Transverse colon (tissue), 4 donors: Measurements from ENCODE around the gene CDK2AP2.

Experiments
- EP300 ChIP-seq: sonication (generic); formaldehyde crosslinking; IDR thresholded peaks from one replicate; pipeline ENCODE4 v1.6.1; 2017; ENCODE audit warnings: antibody characterized with exemption, low read depth
- POLR2A ChIP-seq: fragments of 450-650 bp; IDR thresholded peaks from one replicate; pipeline ENCODE4 v1.6.1; 2016; ENCODE audit warnings: antibody characterized with exemption, mild to moderate bottlenecking, moderate library complexity
- POLR2AphosphoS5 ChIP-seq, 3 donors: sonication (generic); formaldehyde crosslinking; IDR thresholded peaks; one replicate each; pipeline ENCODE4 v1.6.1; 2016; ENCODE audit warnings: antibody characterized with exemption in 3 of 3
- TF ChIP-seq, protein P1 (sequence below), 5 experiments: fragments of 200-600 bp in 3 of 5; fragments of 450-650 bp in 2 of 5; sonication (generic) in 3 of 5; IDR thresholded peaks; 1 replicate in 2 of 5; 2 replicates in 3 of 5; pipeline ENCODE4 v1.5.1; 2016 to 2017; ENCODE audit warnings: antibody characterized with exemption in 5 of 5, inconsistent platforms in 3 of 5, mild to moderate bottlenecking in 2 of 5, moderate library complexity in 1 of 5

DNA sequence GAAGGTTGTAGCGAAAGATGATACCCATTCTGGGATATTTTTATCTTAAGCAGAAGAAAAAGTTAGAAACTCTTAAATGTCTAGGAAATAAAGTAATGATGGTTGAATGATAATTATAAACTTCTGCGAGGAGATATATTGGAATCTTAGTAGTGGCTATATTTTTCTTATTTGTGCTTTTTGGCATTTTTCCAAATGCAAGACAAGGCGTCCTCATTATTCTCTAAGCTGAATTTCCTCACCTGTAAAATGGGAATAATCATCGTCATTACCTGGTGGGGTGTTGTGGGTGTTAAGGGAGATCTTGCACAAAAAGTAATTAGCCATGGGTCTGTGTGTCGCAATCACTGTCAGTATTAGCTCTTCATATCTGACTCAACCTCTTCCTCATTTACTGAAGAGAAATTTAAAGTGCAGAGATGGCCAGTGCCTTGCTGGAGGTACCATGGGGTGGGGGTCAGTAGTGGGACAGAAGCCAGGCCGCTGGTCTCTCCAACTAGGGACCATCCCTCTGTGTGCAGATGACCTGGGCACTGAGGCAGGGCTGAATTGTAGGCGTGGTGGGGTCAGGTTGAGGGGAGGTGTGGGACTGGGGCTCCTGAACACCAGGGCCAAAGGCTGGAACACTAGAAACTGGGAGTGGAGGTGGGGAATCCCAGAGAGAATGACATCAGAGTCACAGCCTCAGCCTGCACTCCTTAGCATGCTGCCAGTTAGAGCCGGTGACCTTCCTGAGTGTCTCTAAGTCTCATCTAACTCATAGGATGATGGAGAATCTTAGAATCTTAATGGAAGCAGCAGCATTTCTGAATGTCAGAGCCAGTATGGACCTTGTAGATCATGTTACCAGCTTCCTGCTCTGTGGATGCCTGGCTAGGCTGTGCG lies 6.9 kb downstream of the CDK2AP2 start:
- TF ChIP-seq, protein P1, sequence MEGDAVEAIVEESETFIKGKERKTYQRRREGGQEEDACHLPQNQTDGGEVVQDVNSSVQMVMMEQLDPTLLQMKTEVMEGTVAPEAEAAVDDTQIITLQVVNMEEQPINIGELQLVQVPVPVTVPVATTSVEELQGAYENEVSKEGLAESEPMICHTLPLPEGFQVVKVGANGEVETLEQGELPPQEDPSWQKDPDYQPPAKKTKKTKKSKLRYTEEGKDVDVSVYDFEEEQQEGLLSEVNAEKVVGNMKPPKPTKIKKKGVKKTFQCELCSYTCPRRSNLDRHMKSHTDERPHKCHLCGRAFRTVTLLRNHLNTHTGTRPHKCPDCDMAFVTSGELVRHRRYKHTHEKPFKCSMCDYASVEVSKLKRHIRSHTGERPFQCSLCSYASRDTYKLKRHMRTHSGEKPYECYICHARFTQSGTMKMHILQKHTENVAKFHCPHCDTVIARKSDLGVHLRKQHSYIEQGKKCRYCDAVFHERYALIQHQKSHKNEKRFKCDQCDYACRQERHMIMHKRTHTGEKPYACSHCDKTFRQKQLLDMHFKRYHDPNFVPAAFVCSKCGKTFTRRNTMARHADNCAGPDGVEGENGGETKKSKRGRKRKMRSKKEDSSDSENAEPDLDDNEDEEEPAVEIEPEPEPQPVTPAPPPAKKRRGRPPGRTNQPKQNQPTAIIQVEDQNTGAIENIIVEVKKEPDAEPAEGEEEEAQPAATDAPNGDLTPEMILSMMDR (IDR thresholded peaks at IDR 0.05): no peak
- TF ChIP-seq POLR2A: no peak
- no peak for TF ChIP-seq POLR2AphosphoS5 (IDR thresholded peaks at IDR 0.05)
- TF ChIP-seq EP300: no peak
